Natural killer cell (primary cell): ENCODE measurements around the gene ZEB1. TPM values are rescaled to one million over a fixed set of nuclear protein-coding genes. Genes with fewer than 3 reads are reported as not detected.
A peak's percentile ranks its signal among the peaks of the same experiment; 100 is the strongest.

Experiments used
- ATAC-seq, 3 donors: fragments of 150-1000 bp in 2 of 3; fragments of 200-7000 bp in 1 of 3; cut with Tn5 transposase; 1 replicate in 1 of 3; 2 replicates in 2 of 3; pipeline ENCODE4 v1.10.0; 2021; ENCODE audit warnings: mild to moderate bottlenecking in 2 of 3, moderate library complexity in 2 of 3
- DNase-seq, 2 donors: peaks; one replicate each; pipeline versions ENCODE4 v3.0.0 to v3.0.0-alpha.2; 2013 to 2021; ENCODE audit warnings: mixed read lengths in 1 of 2
- H3K27ac ChIP-seq: one replicate; pipeline ENCODE4 v1.5.1; 2013; ENCODE audit warnings: mild to moderate bottlenecking, low read length
- H3K27me3 ChIP-seq: one replicate; pipeline ENCODE4 v1.6.1; 2013; ENCODE audit warnings: low read length; ENCODE audit not compliant: control insufficient read depth, insufficient read depth
- H3K36me3 ChIP-seq: one replicate; pipeline ENCODE4 v1.6.1; 2013; ENCODE audit warnings: low read length; ENCODE audit not compliant: control insufficient read depth, insufficient read depth
- H3K4me1 ChIP-seq: one replicate; pipeline ENCODE4 v1.6.1; 2013; ENCODE audit warnings: low read length; ENCODE audit not compliant: control insufficient read depth, insufficient read depth
- H3K4me3 ChIP-seq: one replicate; pipeline ENCODE4 v1.5.1; 2013; ENCODE audit warnings: low read length
- H3K9me3 ChIP-seq: one replicate; pipeline ENCODE4 v1.6.1; 2013; ENCODE audit warnings: low read length; ENCODE audit not compliant: control insufficient read depth, insufficient read depth
- H3K27ac Mint-ChIP-seq, 2 donors: one replicate each; pipeline ENCODE4 v1.8.0; 2022; ENCODE audit warnings: mild to moderate bottlenecking in 2 of 2, mixed read lengths in 2 of 2, moderate library complexity in 1 of 2
- H3K27me3 Mint-ChIP-seq, 2 donors: one replicate each; pipeline ENCODE4 v1.8.0; 2022; ENCODE audit warnings: low read depth in 2 of 2, mixed read lengths in 2 of 2
- H3K36me3 Mint-ChIP-seq: one replicate; pipeline ENCODE4 v1.8.0; 2022; ENCODE audit warnings: mixed read lengths
- H3K4me1 Mint-ChIP-seq, 2 donors: one replicate each; pipeline ENCODE4 v1.8.0; 2022; ENCODE audit warnings: mixed read lengths in 2 of 2
- H3K4me3 Mint-ChIP-seq: one replicate; pipeline ENCODE4 v1.8.0; 2022; ENCODE audit warnings: mild to moderate bottlenecking, moderate library complexity, mixed read lengths
- H3K9me3 Mint-ChIP-seq, 2 donors: one replicate each; pipeline ENCODE4 v1.8.0; 2022; ENCODE audit warnings: mixed read lengths in 2 of 2
- WGBS: methylation state at CpG from one replicate; pipeline ENCODE4 v1.1.7; 2013; ENCODE audit warnings: missing lambda C conversion rate; ENCODE audit not compliant: insufficient coverage; 5-methylcytosine and 5-hydroxymethylcytosine counted together
- intact Hi-C: fragments of 100-400 bp; cut with micrococcal nuclease; formaldehyde crosslinking; loops from one replicate; pipeline ENCODE4 v1.14.2; 2022
- total RNA-seq, 4 donors: library from RNA; stranded (reverse); fragments of 120-200 nt in 1 of 4; gene quantifications; one replicate each; pipeline versions ENCODE4 v1.2.3 to v1.2.4, GENCODE V29; 2013 to 2022
- TF ChIP-seq, protein P1 (sequence below): fragments of 200-600 bp; IDR thresholded peaks from one replicate; pipeline ENCODE4 v1.8.0; 2022; ENCODE audit warnings: antibody characterized with exemption

ZEB1 gene
- total RNA-seq, 3 donors from 2014 or later (not counting 1 experiment from before 2014, with no cell fraction given) = 29.3 to 30.6 (median 29.7) TPM

- no peaks in the 10 kb centered on the region for H3K9me3 Mint-ChIP-seq
- H3K36me3 ChIP-seq = no peaks in the 10 kb centered on the region
- H3K27me3 Mint-ChIP-seq = no peaks in the 10 kb centered on the region
- H3K27me3 ChIP-seq = no peaks in the 10 kb centered on the region
- H3K4me1 ChIP-seq = peaks cover 4% of the 10 kb centered on the region
- peaks cover 23 to 28% of the 10 kb centered on the region in 2 donors for H3K4me1 Mint-ChIP-seq
- no peak overlapping the region for H3K27ac Mint-ChIP-seq
- no peak overlapping the region for H3K4me3 Mint-ChIP-seq
- no peak overlapping the region for H3K27ac ChIP-seq
- H3K4me3 ChIP-seq = no peak overlapping the region
- WGBS = 83% methylated on average over 1 of the region's 1 CpG
- ATAC-seq = no peak
- H3K9me3 ChIP-seq = no peaks in the 10 kb centered on the region
- intact Hi-C loops = no loop called here
- H3K36me3 Mint-ChIP-seq = no peaks in the 10 kb centered on the region
- TF ChIP-seq, protein P1, sequence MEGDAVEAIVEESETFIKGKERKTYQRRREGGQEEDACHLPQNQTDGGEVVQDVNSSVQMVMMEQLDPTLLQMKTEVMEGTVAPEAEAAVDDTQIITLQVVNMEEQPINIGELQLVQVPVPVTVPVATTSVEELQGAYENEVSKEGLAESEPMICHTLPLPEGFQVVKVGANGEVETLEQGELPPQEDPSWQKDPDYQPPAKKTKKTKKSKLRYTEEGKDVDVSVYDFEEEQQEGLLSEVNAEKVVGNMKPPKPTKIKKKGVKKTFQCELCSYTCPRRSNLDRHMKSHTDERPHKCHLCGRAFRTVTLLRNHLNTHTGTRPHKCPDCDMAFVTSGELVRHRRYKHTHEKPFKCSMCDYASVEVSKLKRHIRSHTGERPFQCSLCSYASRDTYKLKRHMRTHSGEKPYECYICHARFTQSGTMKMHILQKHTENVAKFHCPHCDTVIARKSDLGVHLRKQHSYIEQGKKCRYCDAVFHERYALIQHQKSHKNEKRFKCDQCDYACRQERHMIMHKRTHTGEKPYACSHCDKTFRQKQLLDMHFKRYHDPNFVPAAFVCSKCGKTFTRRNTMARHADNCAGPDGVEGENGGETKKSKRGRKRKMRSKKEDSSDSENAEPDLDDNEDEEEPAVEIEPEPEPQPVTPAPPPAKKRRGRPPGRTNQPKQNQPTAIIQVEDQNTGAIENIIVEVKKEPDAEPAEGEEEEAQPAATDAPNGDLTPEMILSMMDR = no peak
- DNase-seq = no peak
Observed at GRCh38 chr10:31345886-31346285, 26.9 kb downstream of the ZEB1 start.

- intact Hi-C loops = no loop called here
- ATAC-seq (no peak), DNase-seq (no peak)
- Histone ChIP-seq H3K4me3 (no peak overlapping the region), H3K9me3 (no peaks in the 10 kb centered on the region), H3K36me3 (no peaks in the 10 kb centered on the region), H3K27me3 (no peaks in the 10 kb centered on the region), H3K27ac (no peak overlapping the region), H3K4me1 (peaks cover 4% of the 10 kb centered on the region)
- Mint-ChIP-seq H3K4me1 (peaks cover 23 to 28% of the 10 kb centered on the region in 2 donors), H3K9me3 (no peaks in the 10 kb centered on the region), H3K27ac (no peak overlapping the region), H3K4me3 (no peak overlapping the region), H3K27me3 (no peaks in the 10 kb centered on the region), H3K36me3 (no peaks in the 10 kb centered on the region)
- TF ChIP-seq, protein P1 = no peak
- WGBS = no CpG with 5 or more reads among the region's 1 CpG
Observed at GRCh38 chr10:31346953-31347352, 27.9 kb downstream of the ZEB1 start.

DNA sequence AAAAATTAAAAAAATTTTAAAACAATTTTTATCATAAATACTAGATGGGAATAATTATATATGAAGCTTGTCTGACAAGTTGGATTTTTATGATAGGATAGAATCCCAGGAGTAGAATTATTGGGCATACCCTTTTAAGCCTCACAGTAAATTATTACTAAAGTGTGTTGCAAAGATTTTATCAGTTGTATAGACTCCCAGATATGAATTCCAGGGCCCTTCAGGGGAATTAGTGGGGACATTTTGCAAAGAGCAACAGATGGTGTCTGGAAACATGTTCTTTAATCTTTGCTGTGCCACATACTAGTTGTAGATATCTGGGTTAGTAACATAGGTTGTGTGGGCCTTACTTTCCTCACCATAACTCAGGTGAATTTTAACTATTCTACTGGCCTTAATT is 28.7 kb downstream of the ZEB1 start:
- H3K4me3 ChIP-seq = no peak overlapping the region
- intact Hi-C loops = no loop called here

GRCh38 chr10:31350891-31351290 is 31.9 kb downstream of the ZEB1 start:
- Histone ChIP-seq H3K9me3 (no peaks in the 10 kb centered on the region), H3K27ac (no peak overlapping the region), H3K4me1 (peaks cover 4% of the 10 kb centered on the region), H3K27me3 (no peaks in the 10 kb centered on the region), H3K4me3 (no peak overlapping the region), H3K36me3 (no peaks in the 10 kb centered on the region)
- H3K27ac Mint-ChIP-seq = no peak overlapping the region
- peaks cover 29 to 30% of the 10 kb centered on the region in 2 donors for H3K4me1 Mint-ChIP-seq
- DNase-seq (no peak), ATAC-seq (no peak)
- TF ChIP-seq, protein P1 = no peak
- H3K27me3 Mint-ChIP-seq = no peaks in the 10 kb centered on the region
- WGBS = 100% methylated on average over 1 of the region's 1 CpG
- no peaks in the 10 kb centered on the region for H3K9me3 Mint-ChIP-seq
- no peak overlapping the region for H3K4me3 Mint-ChIP-seq
- H3K36me3 Mint-ChIP-seq = no peaks in the 10 kb centered on the region
- intact Hi-C loops = no loop called here

More for the DNA sequence above, 28.7 kb downstream of the ZEB1 start:
- Histone ChIP-seq H3K4me1 (peaks cover 4% of the 10 kb centered on the region), H3K9me3 (no peaks in the 10 kb centered on the region), H3K27ac (no peak overlapping the region), H3K27me3 (no peaks in the 10 kb centered on the region), H3K36me3 (no peaks in the 10 kb centered on the region)
- H3K4me3 Mint-ChIP-seq = peak overlapping the region; percentile 5
- TF ChIP-seq, protein P1 = no peak
- H3K9me3 Mint-ChIP-seq = no peaks in the 10 kb centered on the region
- DNase-seq (no peak), ATAC-seq (no peak)
- H3K36me3 Mint-ChIP-seq = no peaks in the 10 kb centered on the region
- peaks cover 26 to 31% of the 10 kb centered on the region in 2 donors for H3K4me1 Mint-ChIP-seq
- no peak overlapping the region for H3K27ac Mint-ChIP-seq
- H3K27me3 Mint-ChIP-seq = no peaks in the 10 kb centered on the region
